Stimulated activated CD4-positive, alpha-beta T cell treated with anti-CD3 and anti-CD28 coated beads, Interleukin-2, amount 100 ng/mL, for 48 hours (primary cell): ENCODE results near the gene ZFP64.

ENCODE experiments used
- DNase-seq, 2 donors: peaks; one replicate each; pipeline ENCODE4 v3.0.0-alpha.2; 2020

ZFP64 gene

DNA sequence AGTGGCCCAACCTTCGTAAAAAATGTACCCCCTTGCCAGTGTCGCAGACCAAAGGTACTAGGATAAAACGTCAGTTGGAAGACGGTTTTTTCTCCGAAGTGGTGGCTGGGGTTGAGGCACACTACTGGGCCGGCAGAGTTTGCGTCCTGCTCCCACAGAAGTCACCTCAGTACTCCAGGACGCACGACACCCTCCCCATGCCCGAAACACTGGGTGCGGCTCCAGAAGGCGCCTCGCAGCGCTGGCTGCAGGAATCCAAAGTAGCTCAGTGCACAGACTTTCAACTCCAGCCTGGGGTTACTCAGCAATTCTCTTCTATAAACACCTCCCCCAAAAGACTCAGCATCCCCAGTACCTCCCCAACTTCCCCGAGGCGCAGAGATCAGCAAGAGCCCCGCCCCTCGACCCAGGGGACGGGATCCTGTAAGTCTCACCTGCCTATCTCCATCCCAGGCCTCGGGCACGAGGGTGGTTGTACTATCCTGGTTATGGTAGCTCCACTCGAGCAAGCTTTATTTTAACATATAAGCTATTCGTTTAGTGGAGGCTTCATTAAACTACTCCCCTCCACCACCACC is 88.2 kb downstream of the ZFP64 start:
- DNase-seq: no peak

DNA sequence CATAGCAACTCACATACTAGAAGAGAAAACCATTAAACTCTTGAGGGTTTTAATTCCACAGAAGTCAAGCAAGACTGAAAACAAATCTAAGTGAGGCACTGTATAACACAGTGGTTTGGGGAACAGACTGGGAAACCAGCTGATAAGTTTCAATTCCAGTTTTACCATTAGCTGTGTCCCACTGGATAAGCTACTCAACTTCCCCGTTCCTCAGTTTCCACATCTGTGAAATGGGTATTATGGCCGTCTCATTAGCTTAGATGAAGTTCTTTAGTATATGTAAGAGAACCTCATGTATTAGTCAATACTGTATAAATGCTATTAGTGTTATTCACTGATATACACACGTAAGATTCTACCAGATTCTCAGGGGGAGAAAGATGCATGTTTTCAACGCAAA is 89.0 kb downstream of the ZFP64 start:
- DNase-seq: no peak

DNA sequence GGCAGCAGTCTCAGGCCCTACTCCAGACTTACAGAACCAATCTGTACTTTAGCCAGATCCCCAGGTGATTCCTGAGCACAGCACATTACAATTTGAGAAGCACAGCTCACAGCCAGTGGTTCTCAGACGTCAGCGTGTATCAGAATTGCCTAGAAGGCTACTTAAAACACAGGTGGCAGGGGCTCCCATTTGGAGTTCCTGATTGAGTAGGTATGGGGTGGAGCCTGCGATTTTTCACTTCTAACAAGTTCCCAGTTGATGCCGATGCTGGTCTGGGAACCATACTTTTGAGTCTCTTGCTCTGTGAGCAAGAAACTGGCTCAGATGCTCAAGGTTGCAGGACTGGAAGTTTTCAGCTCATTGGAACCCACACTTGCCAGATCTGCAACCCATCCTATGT is 89.5 kb downstream of the ZFP64 start:
- DNase-seq: no peak
